ENCODE results near the gene TRA2B.

GRCh38 chr3:185887066-185887465 is 50.7 kb downstream of the TRA2B start:
- no peak for TF ChIP-seq EZH2 (optimal IDR thresholded peaks at IDR 0.05; ENCODE audit: low read depth, low read length)
- TF ChIP-seq CTCF (IDR thresholded peaks at IDR 0.05; ENCODE audit: low read length), result no peak
- no peak for TF ChIP-seq EZH2phosphoT487 (IDR thresholded peaks at IDR 0.05; ENCODE audit: low read length)

Measured in MM.1S (cell line).